HepG2 (cell line): Measurements from ENCODE around the gene STK39. TPM values are rescaled to one million over a fixed set of nuclear protein-coding genes. Genes with fewer than 3 reads are reported as not detected.

ENCODE experiments used
- ATAC-seq: fragments of 200-7000 bp; cut with Tn5 transposase; 3 replicates; pipeline ENCODE4 v1.9.1; 2020; ENCODE audit warnings: mild to moderate bottlenecking, moderate library complexity
- BruUV-seq: library from RNA; stranded (reverse); fragments of 400-500 nt; replicated peaks from 2 replicates; lab custom pipeline; 2021; lab: Mats Ljungman, UMichigan
- CTCF ChIA-PET: fragments of 300-600 bp; formaldehyde crosslinking; extraction: SDS; loops from one replicate; lab custom pipeline; 2021; ENCODE audit warnings: low total read pairs, inconsistent platforms, low intra/inter-chr PET ratio; lab: Yijun Ruan, JAX
- POLR2A ChIA-PET: fragments of 350-600 bp; sonication (Branson Sonifier 250); formaldehyde crosslinking; loops from one replicate; lab custom pipeline; 2020; ENCODE audit warnings: antibody characterized with exemption, inconsistent platforms; lab: Yijun Ruan, JAX
- DNase-seq: peaks from one replicate; pipeline ENCODE4 v3.0.0-alpha.2; 2015; ENCODE audit warnings: low spot score
- FAIRE-seq: peaks from 3 replicates; lab custom pipeline; 2011; peaks lifted over from hg19 to GRCh38; lab: Jason Lieb, UNC
- H2AFZ ChIP-seq: one replicate; pipeline ENCODE4 v1.6.1; 2011; ENCODE audit warnings: low read length, inconsistent platforms
- H3K27ac ChIP-seq: fragments of 300-600 bp; 3 replicates; pipeline ENCODE4 v1.8.0; 2011; ENCODE audit warnings: mixed run types, mild to moderate bottlenecking, mixed read lengths, low read length, inconsistent platforms; ENCODE audit not compliant: insufficient read depth; ENCODE audit errors: extremely low read length
- H3K27me3 ChIP-seq, 2 experiments: fragments of 200-600 bp in 1 of 2; 2 replicates in 1 of 2; 3 replicates in 1 of 2; pipeline versions ENCODE4 v1.6.0 to v1.8.0; 2011; ENCODE audit warnings: low read length in 2 of 2, mild to moderate bottlenecking in 2 of 2, moderate library complexity in 2 of 2, inconsistent platforms in 1 of 2; ENCODE audit not compliant: insufficient read depth in 2 of 2, control insufficient read depth in 1 of 2
- H3K36me3 ChIP-seq, 2 experiments: fragments of 200-600 bp in 1 of 2; replicated peaks in 1 of 2; 2 replicates in 1 of 2; 3 replicates in 1 of 2; pipeline versions ENCODE4 v1.5.1 to v1.8.0; 2011; ENCODE audit warnings: low read length in 2 of 2, inconsistent platforms in 1 of 2; ENCODE audit not compliant: insufficient read depth in 2 of 2, control insufficient read depth in 1 of 2
- H3K4me1 ChIP-seq: 2 replicates; pipeline ENCODE4 v1.5.1; 2012; ENCODE audit warnings: low read length, inconsistent platforms; ENCODE audit not compliant: insufficient read depth
- H3K4me2 ChIP-seq: 2 replicates; pipeline ENCODE4 v1.6.0; 2011; ENCODE audit warnings: low read depth, low read length, inconsistent platforms
- H3K4me3 ChIP-seq, 3 experiments: fragments of 200-600 bp in 1 of 3; sonication (generic), shearing (Covaris generic) in 1 of 3; replicated peaks in 1 of 3; 2 replicates each; pipeline ENCODE4 v1.5.1; 2011 to 2016; ENCODE audit warnings: low read length in 3 of 3, inconsistent platforms in 2 of 3, low read depth in 2 of 3, mild to moderate bottlenecking in 2 of 3, control low read depth in 1 of 3, mixed read lengths in 1 of 3; ENCODE audit not compliant: insufficient read depth in 1 of 3
- H3K79me2 ChIP-seq: one replicate; pipeline ENCODE4 v1.6.1; 2011; ENCODE audit warnings: low read length, inconsistent platforms; ENCODE audit not compliant: insufficient read depth
- H3K9ac ChIP-seq: 2 replicates; pipeline ENCODE4 v1.6.0; 2011; ENCODE audit warnings: mild to moderate bottlenecking, low read depth, low read length, inconsistent platforms; ENCODE audit not compliant: insufficient read depth
- H3K9me3 ChIP-seq: 2 replicates; pipeline ENCODE4 v1.5.1; 2012; ENCODE audit warnings: mild to moderate bottlenecking, low read length
- H4K20me1 ChIP-seq: 2 replicates; pipeline ENCODE4 v1.6.0; 2011; ENCODE audit warnings: inconsistent platforms, mild to moderate bottlenecking, low read length, moderate library complexity; ENCODE audit not compliant: insufficient read depth
- TCF7L2 ChIP-seq: IDR thresholded peaks from 2 replicates; pipeline ENCODE4 v1.6.1; 2011; ENCODE audit warnings: mild to moderate bottlenecking, low read depth, low read length, moderate library complexity
- ZBTB1 ChIP-seq: sonication (generic); formaldehyde crosslinking; IDR thresholded peaks from 2 replicates; pipeline ENCODE4 v1.4.0; 2020; ENCODE audit warnings: missing genetic modification reagents, borderline replicate concordance
- ZBTB26 ChIP-seq: IDR thresholded peaks from 2 replicates; pipeline ENCODE4 v1.6.1; 2016; ENCODE audit warnings: missing compliant biosample characterization, missing genetic modification reagents, borderline replicate concordance
- ZNF138 ChIP-seq: sonication (generic); formaldehyde crosslinking; IDR thresholded peaks from 2 replicates; pipeline ENCODE4 v1.5.0; 2020; ENCODE audit warnings: mild to moderate bottlenecking, low read depth, missing genetic modification reagents
- WGBS: methylation state at CpG from one replicate; pipeline ENCODE4 v1.1.6; 2017; ENCODE audit warnings: low lambda C conversion rate; 5-methylcytosine and 5-hydroxymethylcytosine counted together
- in situ Hi-C: cut with HindIII; loops from 2 replicates; pipeline ENCODE4 v1.10.0; 2017; ENCODE audit warnings: low pct_unique_long_range_greater_than_20kb; ENCODE audit not compliant: extremely low pct_ligation_motif_present
- intact Hi-C: fragments of 100-400 bp; cut with micrococcal nuclease; formaldehyde crosslinking; loops from one replicate; pipeline ENCODE4 v1.10.0; 2022; ENCODE audit not compliant: unreplicated experiment
- polyA plus RNA-seq, 8 experiments: library from polyadenylated mRNA; depleted of rRNA in 3 of 8; stranded (reverse) in 7 of 8; unstranded in 1 of 8; fragments of >200 nt; fragmentation: Illumina TruSeq in 4 of 8; extraction: Trizol in 4 of 8; gene quantifications; 2 replicates each; pipeline versions ENCODE4 v1.2.1 to v1.2.3, GENCODE V29; 2011 to 2016; ENCODE audit warnings: low read depth in 4 of 8, missing spikeins in 1 of 8, mixed read lengths in 1 of 8; ENCODE audit not compliant: insufficient read depth in 1 of 8
- total RNA-seq, 5 experiments: library from RNA; depleted of rRNA; stranded (reverse); fragments of >200 nt; fragmentation: Illumina TruSeq; extraction: Trizol; gene quantifications; 2 replicates each; pipeline ENCODE4 v1.2.3, GENCODE V29; 2016; ENCODE audit warnings: low read depth in 1 of 5

STK39 gene
- total and polyA plus RNA-seq, 2 of the 13 experiments (the other 11 are each of a cell fraction or from before 2014, with no cell fraction given): 27.3 to 38.4 TPM

- no peak for ATAC-seq
- TF ChIP-seq ZBTB1 (CRISPR knock-in tag): no peak
- TF ChIP-seq TCF7L2: 0 out of 2 replicates have a peak, but pooled peaks have one; percentile 16
- TF ChIP-seq, all 625 proteins: peak for 1
- Histone ChIP-seq H3K4me3 (no peak overlapping the region), H3K79me2 (no peaks in the 10 kb centered on the region), H3K9me3 (no peaks in the 10 kb centered on the region), H3K4me1 (peaks cover 34% of the 10 kb centered on the region), H3K4me2 (no peak overlapping the region), H3K27ac (no peak overlapping the region), H3K9ac (no peak overlapping the region), H2AFZ (no peak overlapping the region), H3K36me3 (peaks cover 1 to 25% of the 10 kb centered on the region in 2 experiments), H4K20me1 (no peaks in the 10 kb centered on the region), H3K27me3 (no peaks in the 10 kb centered on the region)
- in situ Hi-C loops (loop anchor here (25.0 kb wide), 1 partner anchor 765 kb away; the partner anchor contains the start of gene G6PC2), intact Hi-C loops (no loop called here)
- DNase-seq (no peak), FAIRE-seq (no peak)
- ChIA-PET POLR2A (no interaction called here), CTCF (no interaction called here)
- 96% methylated on average over 9 of the region's 9 CpGs for WGBS
- BruUV-seq: no TSS peak
Measured at GRCh38 chr2:168146892-168147810, 100.2 kb downstream of the STK39 start.

DNA sequence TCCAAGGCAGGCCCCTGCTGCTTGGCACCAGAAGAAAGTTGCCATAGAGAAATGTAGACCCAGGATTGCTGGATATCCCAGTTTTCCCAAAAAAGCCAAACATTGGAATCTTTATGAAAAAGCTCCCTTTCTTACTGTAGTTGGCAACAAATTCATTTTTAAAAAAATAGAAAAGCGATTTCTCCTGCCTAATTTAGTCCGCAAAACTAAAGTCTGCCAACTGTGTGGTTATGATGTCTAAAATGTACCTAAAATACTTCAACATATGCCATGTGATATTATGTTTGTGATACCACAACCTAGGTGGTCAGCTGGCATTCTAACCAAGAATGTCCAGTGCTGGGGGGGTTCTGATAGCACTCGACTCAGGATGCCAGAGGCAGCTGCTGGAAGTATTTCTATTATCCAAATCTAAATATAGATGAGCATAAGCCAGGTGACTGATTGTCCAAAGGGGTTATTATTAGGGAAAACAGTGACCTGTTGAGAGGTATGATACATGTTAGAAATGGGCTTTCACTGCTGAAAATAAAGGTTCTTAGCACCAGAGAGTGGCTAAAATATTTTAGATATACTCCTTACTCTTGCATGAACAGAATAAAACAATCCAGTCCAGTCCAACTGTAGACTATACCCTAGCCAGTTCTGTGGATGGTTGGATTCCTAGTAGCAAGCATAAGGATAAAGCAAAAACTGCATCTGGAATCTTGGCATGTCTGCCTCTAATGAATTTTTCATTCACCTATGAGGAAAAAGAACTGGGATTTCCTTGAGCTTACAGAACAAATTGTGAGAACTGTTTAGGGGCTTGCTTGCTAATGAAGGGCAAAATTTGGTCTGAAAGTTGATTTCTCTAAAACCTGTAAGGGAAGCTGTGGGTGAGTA is 101.7 kb downstream of the STK39 start:
- no TSS peak for BruUV-seq
- TF ChIP-seq ZNF138 (CRISPR knock-in tag) (no peak), ZBTB26 (CRISPR knock-in tag) (no peak)

More for the DNA sequence above, 101.7 kb downstream of the STK39 start:
- H3K4me1 ChIP-seq: peaks cover 20% of the 10 kb centered on the region
- H3K36me3 ChIP-seq: peaks cover 1 to 22% of the 10 kb centered on the region in 2 experiments
- CTCF ChIA-PET: no interaction called here
- H3K79me2 ChIP-seq: no peaks in the 10 kb centered on the region
- POLR2A ChIA-PET: no interaction called here
- no peak overlapping the region for H2AFZ ChIP-seq
- DNase-seq: no peak
- H3K9me3 ChIP-seq: no peaks in the 10 kb centered on the region
- H3K4me2 ChIP-seq: no peak overlapping the region
- no peaks in the 10 kb centered on the region for H4K20me1 ChIP-seq
- no peaks in the 10 kb centered on the region for H3K27me3 ChIP-seq
- ATAC-seq: no peak
- 92% methylated on average over 3 of the region's 3 CpGs for WGBS
- no peak for FAIRE-seq
- H3K27ac ChIP-seq: no peak overlapping the region
- no peak overlapping the region for H3K9ac ChIP-seq
- no peak overlapping the region for H3K4me3 ChIP-seq
- intact Hi-C loops: no loop called here
- in situ Hi-C loops: loop anchor here (25.0 kb wide), 1 partner anchor 767 kb away; the partner anchor contains the start of gene G6PC2
